Kidney glomerular epithelial cell (primary cell): ENCODE results near the gene FAM76B.

Experiments used
- DNase-seq: peaks from one replicate; lab custom pipeline; 2025; lab: John Stamatoyannopoulos, UW

Gene FAM76B

DNA sequence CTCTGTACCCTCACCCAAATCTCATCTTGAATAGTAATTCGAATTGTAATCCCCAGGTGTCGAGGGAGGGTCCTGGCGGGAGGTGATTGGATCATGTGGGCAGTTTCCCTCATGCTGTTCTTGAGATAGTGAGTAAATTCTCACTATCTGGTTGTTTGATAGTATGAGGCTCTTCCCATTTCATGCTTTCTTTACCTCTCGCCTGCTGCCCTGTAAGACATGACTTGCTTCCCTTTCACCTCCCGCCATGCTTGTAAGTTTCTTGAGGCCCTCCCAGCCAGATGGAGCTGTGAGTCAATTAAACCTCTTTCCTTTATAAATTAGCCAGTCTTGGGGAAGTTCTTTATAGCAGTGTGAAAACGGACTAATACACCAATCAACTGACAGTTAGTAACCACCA, 60.1 kb downstream of the FAM76B start:
- no peak for DNase-seq

DNA sequence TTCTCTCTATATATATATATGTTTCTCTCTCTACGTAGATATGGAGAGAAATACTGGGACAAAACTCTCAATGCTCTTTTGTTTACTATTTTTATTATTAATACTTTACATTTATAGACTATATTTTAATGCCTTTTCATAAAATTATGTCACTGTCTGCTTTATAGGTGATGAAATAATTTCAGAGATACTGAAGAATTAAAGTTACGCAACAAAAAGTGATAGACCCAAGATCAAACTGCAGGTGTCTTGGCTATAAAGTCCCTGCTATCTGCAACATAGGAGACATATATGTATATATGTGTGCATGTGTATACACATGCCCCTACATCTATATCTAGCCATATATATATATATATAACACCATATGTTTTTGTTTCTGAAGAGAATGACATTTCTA, 60.8 kb downstream of the FAM76B start:
- no peak for DNase-seq

DNA sequence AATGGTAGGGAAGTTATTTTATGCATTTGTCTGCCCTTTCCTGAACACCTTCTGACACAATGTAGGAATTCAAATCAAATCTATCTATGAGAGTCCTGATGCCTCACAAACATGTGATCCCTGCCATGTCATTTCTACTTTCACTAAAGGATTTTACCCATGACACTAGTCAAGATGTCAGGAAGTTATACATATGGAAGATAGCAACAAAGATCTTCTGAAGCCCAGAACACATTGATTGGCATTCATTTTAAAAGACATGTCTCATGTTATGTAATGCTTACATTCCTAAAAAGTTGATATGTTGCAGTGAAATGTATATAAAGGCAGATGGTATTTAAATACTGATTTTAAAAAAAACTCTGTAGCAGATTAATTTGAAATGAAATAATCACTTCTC, 61.5 kb downstream of the FAM76B start:
- no peak for DNase-seq

DNA sequence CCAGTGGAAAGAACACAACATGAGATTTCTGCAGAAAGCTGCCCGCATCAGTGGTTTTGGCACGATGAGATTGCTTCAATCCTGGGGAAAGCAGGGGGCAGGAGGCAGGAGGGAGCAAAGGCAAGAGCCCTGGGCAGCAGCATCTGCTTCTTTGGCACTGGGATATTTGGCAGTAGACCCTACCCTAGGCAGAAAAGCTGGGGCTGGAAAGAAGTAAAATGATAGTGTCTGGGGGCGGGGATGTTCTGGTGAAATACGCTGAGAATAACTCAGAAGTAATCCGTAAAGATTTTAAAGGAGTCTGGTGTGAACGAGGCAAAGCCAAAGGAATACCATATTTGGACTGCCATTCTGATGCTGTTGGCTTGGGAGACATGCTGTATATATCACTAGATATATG, 62.0 kb downstream of the FAM76B start:
- DNase-seq = no peak

DNA sequence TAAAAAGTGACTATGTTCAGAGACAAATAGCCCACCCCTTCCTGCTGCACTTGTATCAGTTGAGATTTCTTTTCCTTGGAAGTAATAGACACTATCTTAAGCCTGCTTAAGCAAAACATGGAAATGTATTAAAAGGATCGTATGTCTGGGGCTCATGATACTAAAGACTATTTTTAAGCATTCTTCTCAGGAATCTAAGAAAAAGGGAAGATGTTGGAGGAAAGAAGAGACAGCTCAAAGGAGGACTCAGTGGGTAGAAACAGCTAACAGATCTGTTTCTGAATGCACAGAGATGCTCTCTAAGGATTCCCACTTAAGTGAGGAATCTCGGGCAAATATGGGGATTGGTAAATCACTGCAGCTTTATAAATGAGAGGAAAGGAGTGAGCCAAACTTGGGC, 62.5 kb downstream of the FAM76B start:
- no peak for DNase-seq

DNA sequence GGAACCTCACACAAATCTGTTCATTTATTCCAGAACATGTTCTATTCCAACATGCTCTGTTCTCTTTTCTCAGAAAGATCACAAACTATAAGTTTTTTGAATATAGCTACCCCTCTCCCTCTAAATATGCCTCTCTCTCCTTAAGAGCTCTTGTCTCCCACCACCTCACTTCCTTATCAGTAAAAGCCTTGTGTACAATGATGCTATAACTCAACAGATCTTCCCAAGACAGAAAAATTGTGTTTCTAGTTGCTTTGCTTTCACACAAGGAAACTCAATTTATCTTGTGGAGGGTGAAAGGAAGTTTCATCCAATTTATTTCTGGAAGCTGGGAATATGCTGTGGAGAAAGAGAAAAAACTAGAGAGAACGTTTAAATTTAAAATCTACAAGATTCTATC, 64.4 kb downstream of the FAM76B start:
- DNase-seq = no peak

DNA sequence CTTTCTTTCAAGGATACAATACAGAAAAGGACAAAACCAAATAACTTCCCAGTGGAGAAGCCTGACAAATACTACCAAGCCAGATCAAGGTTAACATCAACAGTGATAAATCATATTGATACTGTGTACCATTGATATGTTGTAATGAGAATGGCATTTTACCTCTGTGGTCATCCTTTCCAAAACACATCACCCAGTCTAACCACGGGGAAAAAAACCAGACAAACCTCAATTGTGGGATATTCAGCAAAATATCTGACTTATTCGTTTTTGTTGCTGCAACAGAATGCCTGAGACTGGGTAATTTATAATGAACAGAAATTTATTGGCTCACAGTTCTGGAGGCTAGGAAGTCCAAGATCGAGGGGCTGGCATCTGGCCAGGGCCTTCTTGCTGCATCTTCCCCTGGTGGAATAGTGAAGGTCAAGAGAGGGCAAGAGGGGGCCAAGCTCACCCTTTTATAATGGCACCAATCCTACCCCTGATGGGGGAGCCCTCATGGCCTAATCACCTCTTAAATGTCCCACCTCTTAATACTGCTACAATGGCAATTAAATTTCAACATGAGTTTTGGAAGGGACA, 66.1 kb downstream of the FAM76B start:
- no peak for DNase-seq

DNA sequence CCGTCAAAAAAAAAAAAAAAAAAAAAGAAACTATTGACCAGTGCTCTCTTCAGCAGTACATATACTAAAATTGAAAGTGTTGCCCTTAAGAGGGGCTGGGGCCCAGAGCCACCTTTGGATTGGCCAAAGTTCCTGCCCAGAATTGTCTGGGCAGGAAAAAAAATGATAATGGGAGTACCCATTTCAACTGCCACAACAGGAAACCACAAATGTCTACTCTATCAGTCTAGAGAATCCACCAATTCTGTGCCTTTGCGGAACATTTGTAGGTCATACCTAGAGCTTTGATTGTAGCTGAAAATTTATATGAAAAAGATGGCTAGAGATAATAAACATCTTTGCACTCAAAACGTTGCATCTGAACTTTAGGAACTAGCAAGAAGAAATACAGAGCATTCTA, 69.4 kb downstream of the FAM76B start:
- no peak for DNase-seq
